ENCODE results near the gene ERBB4. TPM values are rescaled to one million over a fixed set of nuclear protein-coding genes. Genes with fewer than 3 reads are reported as not detected.

Gene ERBB4
- total RNA-seq, 1 experiment from 2014 or later = 0.15 TPM

DNA sequence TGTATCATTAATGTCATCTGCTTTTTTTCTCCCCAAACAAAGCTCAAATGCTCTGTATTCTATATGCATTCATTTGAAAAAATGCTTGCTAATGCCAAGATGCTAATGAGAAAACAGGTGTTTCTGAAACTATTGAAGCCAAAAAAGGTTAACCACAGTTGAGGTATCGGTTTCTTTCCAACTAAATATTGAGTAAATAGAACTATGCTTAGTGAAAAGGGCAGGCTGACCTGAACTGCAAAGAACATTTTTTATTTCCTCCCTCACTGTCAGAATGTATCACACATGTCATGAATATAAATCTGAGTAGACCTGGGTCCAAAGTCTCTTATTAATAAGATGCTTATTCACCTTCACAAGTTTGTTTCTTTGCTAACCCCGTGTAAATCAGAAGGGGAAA, 1115.6 kb downstream of the ERBB4 start:
- Histone ChIP-seq H3K4me1 (ENCODE audit: control insufficient read depth, insufficient read depth, low read length) (no peaks in the 10 kb centered on the region), H3K9me3 (ENCODE audit: control insufficient read depth, insufficient read depth, low read depth, low read length) (no peaks in the 10 kb centered on the region), H3K27ac (ENCODE audit: low read length) (no peak overlapping the region), H3K36me3 (ENCODE audit: control insufficient read depth, insufficient read depth, low read length) (no peaks in the 10 kb centered on the region; the same call in 1 of the 2 replicates), H3K27me3 (ENCODE audit: control insufficient read depth, insufficient read depth, low read length) (no peaks in the 10 kb centered on the region), H3K4me3 (ENCODE audit: low read depth in 2 of 2, low read length in 2 of 2) (no peak overlapping the region)
- CTCF ChIA-PET = no interaction called here
- TF ChIP-seq TCF7L2 (IDR thresholded peaks at IDR 0.05; ENCODE audit: low read depth, low read length) = no peak
- no TSS peak for BruUV-seq (replicated peaks)
- in situ Hi-C loops (cut with HindIII; ENCODE audit: low pct_unique_long_range_greater_than_20kb, low sequenced_read_pairs) = no loop called here
- intact Hi-C loops (cut with micrococcal nuclease; ENCODE audit: unreplicated experiment) = no loop called here
- ATAC-seq (no peak), DNase-seq (ENCODE audit: low read depth, low spot score) (no peak)
- POLR2A ChIA-PET = no interaction called here

DNA sequence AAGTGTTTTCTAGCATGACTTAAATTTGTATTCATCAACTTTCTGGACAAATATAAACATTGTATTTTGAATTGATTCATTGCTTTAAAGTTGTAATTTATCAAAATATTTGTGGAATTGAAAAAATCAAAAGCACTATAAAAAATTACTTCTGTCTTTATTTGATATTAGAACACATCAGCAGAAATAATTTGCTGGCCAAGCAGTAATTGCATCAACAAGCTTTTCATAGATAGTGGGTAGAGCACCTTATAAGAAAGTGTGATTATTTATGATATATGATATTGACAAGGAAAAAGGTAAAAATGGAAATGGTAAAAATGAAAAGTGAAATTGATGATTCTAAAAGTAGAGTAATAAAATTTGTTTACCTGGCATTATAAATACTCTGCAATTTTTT, 1121.1 kb downstream of the ERBB4 start:
- Histone ChIP-seq H3K9me3 (ENCODE audit: control insufficient read depth, insufficient read depth, low read depth, low read length) (no peaks in the 10 kb centered on the region), H3K4me1 (ENCODE audit: control insufficient read depth, insufficient read depth, low read length) (no peaks in the 10 kb centered on the region), H3K36me3 (ENCODE audit: control insufficient read depth, insufficient read depth, low read length) (no peaks in the 10 kb centered on the region; the same call in 1 of the 2 replicates), H3K27ac (ENCODE audit: low read length) (no peak overlapping the region), H3K27me3 (ENCODE audit: control insufficient read depth, insufficient read depth, low read length) (no peaks in the 10 kb centered on the region), H3K4me3 (ENCODE audit: low read depth in 2 of 2, low read length in 2 of 2) (no peak overlapping the region)
- ChIA-PET POLR2A (no interaction called here), CTCF (no interaction called here)
- intact Hi-C loops (cut with micrococcal nuclease; ENCODE audit: unreplicated experiment) = no loop called here
- DNase-seq (ENCODE audit: low read depth, low spot score) (no peak), ATAC-seq (no peak)
- in situ Hi-C loops (cut with HindIII; ENCODE audit: low pct_unique_long_range_greater_than_20kb, low sequenced_read_pairs) = no loop called here
- TF ChIP-seq, protein P1, sequence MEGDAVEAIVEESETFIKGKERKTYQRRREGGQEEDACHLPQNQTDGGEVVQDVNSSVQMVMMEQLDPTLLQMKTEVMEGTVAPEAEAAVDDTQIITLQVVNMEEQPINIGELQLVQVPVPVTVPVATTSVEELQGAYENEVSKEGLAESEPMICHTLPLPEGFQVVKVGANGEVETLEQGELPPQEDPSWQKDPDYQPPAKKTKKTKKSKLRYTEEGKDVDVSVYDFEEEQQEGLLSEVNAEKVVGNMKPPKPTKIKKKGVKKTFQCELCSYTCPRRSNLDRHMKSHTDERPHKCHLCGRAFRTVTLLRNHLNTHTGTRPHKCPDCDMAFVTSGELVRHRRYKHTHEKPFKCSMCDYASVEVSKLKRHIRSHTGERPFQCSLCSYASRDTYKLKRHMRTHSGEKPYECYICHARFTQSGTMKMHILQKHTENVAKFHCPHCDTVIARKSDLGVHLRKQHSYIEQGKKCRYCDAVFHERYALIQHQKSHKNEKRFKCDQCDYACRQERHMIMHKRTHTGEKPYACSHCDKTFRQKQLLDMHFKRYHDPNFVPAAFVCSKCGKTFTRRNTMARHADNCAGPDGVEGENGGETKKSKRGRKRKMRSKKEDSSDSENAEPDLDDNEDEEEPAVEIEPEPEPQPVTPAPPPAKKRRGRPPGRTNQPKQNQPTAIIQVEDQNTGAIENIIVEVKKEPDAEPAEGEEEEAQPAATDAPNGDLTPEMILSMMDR (IDR thresholded peaks at IDR 0.05) = no peak
- TF ChIP-seq, protein P2, sequence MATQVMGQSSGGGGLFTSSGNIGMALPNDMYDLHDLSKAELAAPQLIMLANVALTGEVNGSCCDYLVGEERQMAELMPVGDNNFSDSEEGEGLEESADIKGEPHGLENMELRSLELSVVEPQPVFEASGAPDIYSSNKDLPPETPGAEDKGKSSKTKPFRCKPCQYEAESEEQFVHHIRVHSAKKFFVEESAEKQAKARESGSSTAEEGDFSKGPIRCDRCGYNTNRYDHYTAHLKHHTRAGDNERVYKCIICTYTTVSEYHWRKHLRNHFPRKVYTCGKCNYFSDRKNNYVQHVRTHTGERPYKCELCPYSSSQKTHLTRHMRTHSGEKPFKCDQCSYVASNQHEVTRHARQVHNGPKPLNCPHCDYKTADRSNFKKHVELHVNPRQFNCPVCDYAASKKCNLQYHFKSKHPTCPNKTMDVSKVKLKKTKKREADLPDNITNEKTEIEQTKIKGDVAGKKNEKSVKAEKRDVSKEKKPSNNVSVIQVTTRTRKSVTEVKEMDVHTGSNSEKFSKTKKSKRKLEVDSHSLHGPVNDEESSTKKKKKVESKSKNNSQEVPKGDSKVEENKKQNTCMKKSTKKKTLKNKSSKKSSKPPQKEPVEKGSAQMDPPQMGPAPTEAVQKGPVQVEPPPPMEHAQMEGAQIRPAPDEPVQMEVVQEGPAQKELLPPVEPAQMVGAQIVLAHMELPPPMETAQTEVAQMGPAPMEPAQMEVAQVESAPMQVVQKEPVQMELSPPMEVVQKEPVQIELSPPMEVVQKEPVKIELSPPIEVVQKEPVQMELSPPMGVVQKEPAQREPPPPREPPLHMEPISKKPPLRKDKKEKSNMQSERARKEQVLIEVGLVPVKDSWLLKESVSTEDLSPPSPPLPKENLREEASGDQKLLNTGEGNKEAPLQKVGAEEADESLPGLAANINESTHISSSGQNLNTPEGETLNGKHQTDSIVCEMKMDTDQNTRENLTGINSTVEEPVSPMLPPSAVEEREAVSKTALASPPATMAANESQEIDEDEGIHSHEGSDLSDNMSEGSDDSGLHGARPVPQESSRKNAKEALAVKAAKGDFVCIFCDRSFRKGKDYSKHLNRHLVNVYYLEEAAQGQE (IDR thresholded peaks at IDR 0.05; ENCODE audit: insufficient read depth in 1 of 2, low read depth in 2 of 2, low read length in 1 of 2) = no peak
- TF ChIP-seq POLR2AphosphoS5 (IDR thresholded peaks at IDR 0.05; ENCODE audit: low read depth, low read length) = no peak
- no peak for TF ChIP-seq SIN3A (IDR thresholded peaks at IDR 0.05; ENCODE audit: borderline replicate concordance, insufficient read depth, low read depth, low read length)
- TF ChIP-seq TCF7L2 (IDR thresholded peaks at IDR 0.05; ENCODE audit: low read depth, low read length) = no peak
- no TSS peak for BruUV-seq (replicated peaks)

DNA sequence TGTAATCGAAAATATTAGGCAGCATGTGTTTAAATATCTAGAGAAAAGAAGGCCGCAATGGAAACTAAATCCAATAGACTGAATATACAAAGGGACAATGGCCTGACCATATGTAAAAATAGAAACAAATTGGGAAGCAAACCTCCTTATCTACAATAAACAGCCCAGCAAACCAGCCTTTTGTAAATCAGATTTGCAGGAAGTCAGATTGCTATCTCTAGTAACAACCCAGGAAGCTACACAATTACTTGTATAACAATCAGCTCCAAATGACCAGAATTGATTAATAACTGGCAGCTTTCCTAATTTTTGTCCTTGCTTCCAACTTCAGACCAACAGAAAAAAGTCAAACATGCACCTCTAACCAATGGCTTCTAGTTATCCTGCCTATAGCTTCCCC, 1122.2 kb downstream of the ERBB4 start:
- H3K4me1 ChIP-seq (ENCODE audit: control insufficient read depth, insufficient read depth, low read length) = no peaks in the 10 kb centered on the region
- no peaks in the 10 kb centered on the region; the same call in 1 of the 2 replicates for H3K36me3 ChIP-seq (ENCODE audit: control insufficient read depth, insufficient read depth, low read length)
- TF ChIP-seq, protein P1 (IDR thresholded peaks at IDR 0.05) = no peak
- TF ChIP-seq POLR2AphosphoS5 (IDR thresholded peaks at IDR 0.05; ENCODE audit: low read depth, low read length) = no peak
- TF ChIP-seq, protein P2 (IDR thresholded peaks at IDR 0.05; ENCODE audit: insufficient read depth in 1 of 2, low read depth in 2 of 2, low read length in 1 of 2) = no peak
- no peak for TF ChIP-seq SIN3A (IDR thresholded peaks at IDR 0.05; ENCODE audit: borderline replicate concordance, insufficient read depth, low read depth, low read length)
- no peak for TF ChIP-seq TCF7L2 (IDR thresholded peaks at IDR 0.05; ENCODE audit: low read depth, low read length)
- no peaks in the 10 kb centered on the region for H3K9me3 ChIP-seq (ENCODE audit: control insufficient read depth, insufficient read depth, low read depth, low read length)
- H3K27ac ChIP-seq (ENCODE audit: low read length) = no peak overlapping the region
- ATAC-seq (no peak), DNase-seq (ENCODE audit: low read depth, low spot score) (no peak)
- no TSS peak for BruUV-seq (replicated peaks)
- no peak overlapping the region for H3K4me3 ChIP-seq (ENCODE audit: low read depth in 2 of 2, low read length in 2 of 2)
- ChIA-PET CTCF (no interaction called here), POLR2A (no interaction called here)
- no peaks in the 10 kb centered on the region for H3K27me3 ChIP-seq (ENCODE audit: control insufficient read depth, insufficient read depth, low read length)
- in situ Hi-C loops (cut with HindIII; ENCODE audit: low pct_unique_long_range_greater_than_20kb, low sequenced_read_pairs) = no loop called here
- intact Hi-C loops (cut with micrococcal nuclease; ENCODE audit: unreplicated experiment) = no loop called here
